ENCODE measurements around the gene INO80C.

The INO80C gene

DNA sequence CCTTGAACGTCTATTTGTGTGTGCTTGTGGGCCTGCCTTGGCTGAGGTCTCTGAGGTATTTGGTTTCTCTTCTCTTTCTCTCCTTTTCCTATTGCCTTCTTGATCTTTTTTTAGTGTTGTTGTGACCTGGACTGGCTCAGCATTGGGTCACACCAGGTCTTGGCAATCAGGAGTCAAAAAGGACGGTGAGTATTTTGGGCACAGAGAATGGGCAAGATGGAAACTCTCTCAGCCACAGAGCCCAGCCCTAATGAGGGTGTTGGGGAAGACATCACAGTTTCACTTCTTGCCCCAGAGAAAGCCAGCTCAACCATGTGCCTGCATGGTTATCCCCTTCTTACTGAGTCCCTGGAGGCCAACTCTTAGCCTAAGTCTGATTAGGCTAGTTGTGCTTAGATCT is 13.7 kb upstream of the INO80C start:
- no peaks in the 10 kb centered on the region for H3K27me3 ChIP-seq (replicated peaks; ENCODE audit: control insufficient read depth, insufficient read depth, low read length)
- no peaks in the 10 kb centered on the region for H3K36me3 ChIP-seq (ENCODE audit: control insufficient read depth, insufficient read depth, low read length, severe bottlenecking)
- peaks cover 25% of the 10 kb centered on the region for H3K4me1 ChIP-seq (ENCODE audit: control insufficient read depth, insufficient read depth, low read length)
- DNase-seq (ENCODE audit: low read depth), result no peak
- no peaks in the 10 kb centered on the region for H3K9me3 ChIP-seq (ENCODE audit: control insufficient read depth, low read length)
- no peak overlapping the region for H3K4me3 ChIP-seq (ENCODE audit: low read length)
- H3K9ac ChIP-seq (ENCODE audit: low read length), result no peak overlapping the region

DNA sequence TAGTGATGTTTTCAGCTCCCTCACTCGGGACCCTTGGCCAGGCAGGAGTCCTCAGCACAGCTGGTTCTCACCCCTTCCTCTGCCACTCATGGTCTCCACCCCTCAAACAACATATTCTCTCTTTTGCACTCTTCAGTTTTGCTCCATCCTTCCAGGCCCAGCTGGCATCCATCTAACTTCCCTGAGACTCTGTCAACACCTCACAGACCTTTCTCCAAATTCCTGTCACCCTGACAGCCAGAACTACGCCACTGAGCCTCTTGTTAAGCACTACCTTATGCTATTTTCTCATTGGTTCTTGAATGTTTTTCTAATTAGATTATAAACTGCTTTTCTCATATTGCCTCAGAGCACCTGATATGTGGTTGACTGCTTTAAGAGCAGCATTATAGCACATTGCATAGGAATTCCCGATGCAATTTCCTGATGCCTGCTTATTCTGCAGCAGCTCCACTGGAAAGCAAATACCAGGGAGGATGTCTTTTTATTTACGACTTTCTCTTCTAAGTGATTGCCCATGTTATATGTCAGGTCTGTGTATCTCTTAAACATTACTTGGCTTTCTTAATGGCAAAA is 12.4 kb upstream of the INO80C start:
- H3K4me1 ChIP-seq (ENCODE audit: control insufficient read depth, insufficient read depth, low read length), result peaks cover 25% of the 10 kb centered on the region
- H3K4me3 ChIP-seq (ENCODE audit: low read length), result no peak overlapping the region
- no peaks in the 10 kb centered on the region for H3K36me3 ChIP-seq (ENCODE audit: control insufficient read depth, insufficient read depth, low read length, severe bottlenecking)
- no peaks in the 10 kb centered on the region for H3K9me3 ChIP-seq (ENCODE audit: control insufficient read depth, low read length)
- H3K9ac ChIP-seq (ENCODE audit: low read length), result no peak overlapping the region
- no peaks in the 10 kb centered on the region for H3K27me3 ChIP-seq (replicated peaks; ENCODE audit: control insufficient read depth, insufficient read depth, low read length)
- no peak for DNase-seq (ENCODE audit: low read depth)

GRCh38 chr18:35508746-35509338 is 11.1 kb upstream of the INO80C start:
- no peak for DNase-seq (ENCODE audit: low read depth)
- no peaks in the 10 kb centered on the region for H3K9me3 ChIP-seq (ENCODE audit: control insufficient read depth, low read length)
- H3K4me1 ChIP-seq (ENCODE audit: control insufficient read depth, insufficient read depth, low read length), result peaks cover 14% of the 10 kb centered on the region
- H3K27me3 ChIP-seq (replicated peaks; ENCODE audit: control insufficient read depth, insufficient read depth, low read length), result no peaks in the 10 kb centered on the region
- H3K4me3 ChIP-seq (ENCODE audit: low read length), result no peak overlapping the region
- no peaks in the 10 kb centered on the region for H3K36me3 ChIP-seq (ENCODE audit: control insufficient read depth, insufficient read depth, low read length, severe bottlenecking)
- no peak overlapping the region for H3K9ac ChIP-seq (ENCODE audit: low read length)

- no peaks in the 10 kb centered on the region for H3K9me3 ChIP-seq (ENCODE audit: control insufficient read depth, low read length)
- peaks cover 5% of the 10 kb centered on the region for H3K4me1 ChIP-seq (ENCODE audit: control insufficient read depth, insufficient read depth, low read length)
- DNase-seq (ENCODE audit: low read depth), result no peak
- no peak overlapping the region for H3K9ac ChIP-seq (ENCODE audit: low read length)
- no peaks in the 10 kb centered on the region for H3K27me3 ChIP-seq (replicated peaks; ENCODE audit: control insufficient read depth, insufficient read depth, low read length)
- H3K36me3 ChIP-seq (ENCODE audit: control insufficient read depth, insufficient read depth, low read length, severe bottlenecking), result no peaks in the 10 kb centered on the region
- no peak overlapping the region for H3K4me3 ChIP-seq (ENCODE audit: low read length)
Observed at GRCh38 chr18:35508030-35508429, 10.3 kb upstream of the INO80C start.

DNA sequence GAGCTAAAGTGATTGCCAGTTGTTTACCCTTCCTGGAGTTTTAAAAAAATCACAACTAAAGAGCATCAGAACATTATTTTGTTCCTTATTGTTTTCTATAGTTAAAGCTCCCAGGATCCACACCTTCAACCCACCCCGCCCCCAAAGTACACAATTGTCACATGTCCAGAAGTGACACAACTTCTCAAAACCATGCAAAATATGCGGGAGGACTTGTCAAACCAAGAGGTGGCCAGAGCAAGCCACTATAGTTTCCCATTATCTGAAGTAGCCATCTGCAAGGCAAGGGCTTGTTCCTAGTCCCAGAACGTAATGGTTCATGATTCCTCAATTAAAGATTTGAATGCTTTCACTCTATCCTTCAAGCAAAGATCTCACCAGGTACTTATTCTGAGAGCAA is 9.9 kb upstream of the INO80C start:
- H3K4me1 ChIP-seq (ENCODE audit: control insufficient read depth, insufficient read depth, low read length), result peaks cover 1% of the 10 kb centered on the region
- no peaks in the 10 kb centered on the region for H3K9me3 ChIP-seq (ENCODE audit: control insufficient read depth, low read length)
- no peak overlapping the region for H3K4me3 ChIP-seq (ENCODE audit: low read length)
- H3K9ac ChIP-seq (ENCODE audit: low read length), result no peak overlapping the region
- no peaks in the 10 kb centered on the region for H3K27me3 ChIP-seq (replicated peaks; ENCODE audit: control insufficient read depth, insufficient read depth, low read length)
- H3K36me3 ChIP-seq (ENCODE audit: control insufficient read depth, insufficient read depth, low read length, severe bottlenecking), result no peaks in the 10 kb centered on the region
- DNase-seq (ENCODE audit: low read depth), result no peak

DNA sequence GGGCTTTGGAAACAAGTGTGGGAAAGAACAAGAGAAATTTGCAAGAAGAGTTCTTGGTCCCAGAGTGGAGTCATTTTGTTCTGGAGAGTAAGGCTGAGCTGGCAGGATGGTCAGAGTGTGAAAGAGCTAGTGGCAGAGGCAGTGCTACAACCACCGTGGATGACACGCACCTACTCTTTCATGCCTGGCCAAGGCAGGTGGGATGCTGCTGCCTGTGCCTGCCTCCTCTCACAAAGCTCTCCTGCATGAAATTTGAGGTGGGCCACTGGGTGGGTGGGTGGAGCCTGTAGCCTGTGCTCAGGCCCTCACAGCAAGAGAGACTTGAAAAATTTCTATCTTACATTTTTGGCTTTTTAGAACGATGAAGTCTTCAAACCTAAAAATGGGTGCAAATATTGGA is 9.4 kb upstream of the INO80C start:
- H3K27me3 ChIP-seq (replicated peaks; ENCODE audit: control insufficient read depth, insufficient read depth, low read length), result no peaks in the 10 kb centered on the region

GRCh38 chr18:35506024-35506712 is 8.4 kb upstream of the INO80C start:
- no peak for DNase-seq (ENCODE audit: low read depth)

More for the DNA sequence above, 9.4 kb upstream of the INO80C start:
- no peaks in the 10 kb centered on the region for H3K36me3 ChIP-seq (ENCODE audit: control insufficient read depth, insufficient read depth, low read length, severe bottlenecking)
- H3K9me3 ChIP-seq (ENCODE audit: control insufficient read depth, low read length), result no peaks in the 10 kb centered on the region
- no peak overlapping the region for H3K4me3 ChIP-seq (ENCODE audit: low read length)
- H3K9ac ChIP-seq (ENCODE audit: low read length), result no peak overlapping the region
- DNase-seq (ENCODE audit: low read depth), result no peak
- no peaks in the 10 kb centered on the region for H3K4me1 ChIP-seq (ENCODE audit: control insufficient read depth, insufficient read depth, low read length)

DNA sequence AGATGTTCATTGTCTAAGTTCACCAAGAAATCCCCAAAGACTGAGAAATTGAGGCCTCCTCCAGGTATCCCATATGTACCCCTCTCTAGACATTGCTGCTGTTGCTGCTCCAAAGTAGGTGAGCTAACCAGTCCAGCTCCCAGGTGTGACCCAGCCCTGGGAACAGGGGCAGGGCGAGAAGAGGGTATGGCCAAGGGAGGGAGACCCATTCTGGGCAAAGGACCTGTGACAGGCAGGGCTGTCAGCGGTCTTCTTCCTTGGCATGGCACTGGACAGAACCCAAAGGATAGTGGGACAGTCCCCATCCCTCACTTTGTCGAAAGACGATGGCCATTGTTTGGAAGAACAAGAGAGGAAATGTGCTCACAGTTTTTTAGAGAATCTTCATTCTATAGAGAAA is 7.2 kb upstream of the INO80C start:
- Histone ChIP-seq H3K9ac (ENCODE audit: low read length) (no peak overlapping the region), H3K36me3 (ENCODE audit: control insufficient read depth, insufficient read depth, low read length, severe bottlenecking) (no peaks in the 10 kb centered on the region), H3K4me3 (ENCODE audit: low read length) (no peak overlapping the region), H3K9me3 (ENCODE audit: control insufficient read depth, low read length) (no peaks in the 10 kb centered on the region), H3K4me1 (ENCODE audit: control insufficient read depth, insufficient read depth, low read length) (no peaks in the 10 kb centered on the region), H3K27me3 (replicated peaks; ENCODE audit: control insufficient read depth, insufficient read depth, low read length) (no peaks in the 10 kb centered on the region)
- DNase-seq (ENCODE audit: low read depth), result no peak

More at GRCh38 chr18:35506024-35506712, 8.4 kb upstream of the INO80C start:
- H3K36me3 ChIP-seq (ENCODE audit: control insufficient read depth, insufficient read depth, low read length, severe bottlenecking), result no peaks in the 10 kb centered on the region
- H3K9me3 ChIP-seq (ENCODE audit: control insufficient read depth, low read length), result no peaks in the 10 kb centered on the region
- no peak overlapping the region for H3K9ac ChIP-seq (ENCODE audit: low read length)
- H3K4me1 ChIP-seq (ENCODE audit: control insufficient read depth, insufficient read depth, low read length), result no peaks in the 10 kb centered on the region
- H3K4me3 ChIP-seq (ENCODE audit: low read length), result no peak overlapping the region
- no peaks in the 10 kb centered on the region for H3K27me3 ChIP-seq (replicated peaks; ENCODE audit: control insufficient read depth, insufficient read depth, low read length)

GRCh38 chr18:35502052-35502451 is 4.3 kb upstream of the INO80C start:
- Histone ChIP-seq H3K4me3 (ENCODE audit: low read length) (no peak overlapping the region), H3K9me3 (ENCODE audit: control insufficient read depth, low read length) (no peaks in the 10 kb centered on the region), H3K9ac (ENCODE audit: low read length) (no peak overlapping the region), H3K36me3 (ENCODE audit: control insufficient read depth, insufficient read depth, low read length, severe bottlenecking) (no peaks in the 10 kb centered on the region), H3K27me3 (replicated peaks; ENCODE audit: control insufficient read depth, insufficient read depth, low read length) (no peaks in the 10 kb centered on the region), H3K4me1 (ENCODE audit: control insufficient read depth, insufficient read depth, low read length) (peaks cover 5% of the 10 kb centered on the region)
- DNase-seq (ENCODE audit: low read depth), result no peak

DNA sequence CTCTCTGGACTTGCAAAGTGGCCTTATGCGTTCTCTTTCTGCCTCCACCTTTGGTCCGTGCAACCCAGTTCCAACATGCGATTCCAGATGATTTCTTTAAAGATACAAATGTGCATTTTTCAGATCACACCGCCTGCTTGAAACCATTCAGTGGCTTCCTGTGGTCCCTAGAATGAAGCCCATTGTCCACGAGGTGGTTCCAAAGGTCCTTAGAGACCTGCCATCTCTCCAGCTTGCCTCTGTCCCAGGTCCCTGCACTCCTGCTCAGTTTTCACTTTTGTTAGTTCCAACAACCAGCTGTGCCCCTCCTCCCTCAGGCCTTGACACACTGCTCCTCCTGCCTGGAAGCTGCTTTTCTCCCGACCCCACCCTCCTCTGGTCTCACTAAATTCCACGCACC is 3.6 kb upstream of the INO80C start:
- DNase-seq (ENCODE audit: low read depth), result no peak
- no peak overlapping the region for H3K4me3 ChIP-seq (ENCODE audit: low read length)
- H3K9ac ChIP-seq (ENCODE audit: low read length), result no peak overlapping the region
- H3K9me3 ChIP-seq (ENCODE audit: control insufficient read depth, low read length), result no peaks in the 10 kb centered on the region
- peaks cover 12% of the 10 kb centered on the region for H3K4me1 ChIP-seq (ENCODE audit: control insufficient read depth, insufficient read depth, low read length)
- no peaks in the 10 kb centered on the region for H3K36me3 ChIP-seq (ENCODE audit: control insufficient read depth, insufficient read depth, low read length, severe bottlenecking)
- H3K27me3 ChIP-seq (replicated peaks; ENCODE audit: control insufficient read depth, insufficient read depth, low read length), result no peaks in the 10 kb centered on the region

DNA sequence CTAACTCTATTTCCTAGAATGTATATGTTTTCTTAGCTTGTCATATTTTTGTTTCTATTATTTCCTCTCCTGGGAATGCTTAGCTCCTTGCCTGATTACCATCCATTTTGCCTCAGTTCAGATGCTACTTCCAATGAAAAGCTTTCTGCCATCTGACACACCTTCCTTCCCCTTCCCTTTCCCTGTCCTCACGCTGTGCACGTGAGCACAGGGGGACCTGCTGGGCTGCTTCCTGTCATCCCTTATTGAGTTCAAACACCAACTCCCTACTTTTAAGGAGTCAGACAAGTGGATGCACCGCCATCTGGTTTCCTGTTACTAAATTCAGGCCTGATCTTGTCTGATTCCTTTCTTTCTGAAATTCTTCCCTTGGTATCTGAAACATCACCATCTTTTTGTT is 2.4 kb upstream of the INO80C start:
- Histone ChIP-seq H3K4me3 (ENCODE audit: low read length) (no peak overlapping the region), H3K36me3 (ENCODE audit: control insufficient read depth, insufficient read depth, low read length, severe bottlenecking) (no peaks in the 10 kb centered on the region), H3K9ac (ENCODE audit: low read length) (no peak overlapping the region), H3K27me3 (replicated peaks; ENCODE audit: control insufficient read depth, insufficient read depth, low read length) (no peaks in the 10 kb centered on the region), H3K9me3 (ENCODE audit: control insufficient read depth, low read length) (no peaks in the 10 kb centered on the region), H3K4me1 (ENCODE audit: control insufficient read depth, insufficient read depth, low read length) (peaks cover 15% of the 10 kb centered on the region)
- no peak for DNase-seq (ENCODE audit: low read depth)

Measured in adipocyte (in vitro differentiated cells).